HG03045 (cell line): ENCODE measurements around the gene ETV6.

Source experiments
- ATAC-seq: cut with Tn5 transposase; IDR thresholded peaks from one replicate; pipeline ENCODE4 v1.9.1; 2021; ENCODE audit warnings: mild to moderate bottlenecking, moderate library complexity; ENCODE audit not compliant: unreplicated experiment

The ETV6 gene

DNA sequence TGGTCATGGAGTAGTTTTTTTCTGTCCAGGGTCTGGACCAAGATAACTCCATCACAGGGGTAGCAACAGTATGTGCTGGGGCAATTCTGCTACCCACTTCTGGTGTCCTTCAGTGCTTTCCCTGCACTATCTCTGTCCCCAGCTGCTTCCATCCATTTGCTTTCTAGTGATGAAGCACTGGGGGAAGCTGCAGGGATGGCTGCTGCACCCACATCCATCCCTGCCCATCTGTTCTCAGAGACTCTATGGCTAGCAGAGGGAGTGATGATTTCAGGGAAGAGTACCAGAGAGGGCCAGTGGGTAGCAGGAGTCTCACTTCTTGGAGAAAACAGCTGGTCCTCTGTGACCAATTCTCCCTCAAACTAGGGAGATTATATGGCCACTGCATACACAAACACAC lies 44.1 kb downstream of the ETV6 start:
- no peak for ATAC-seq

DNA sequence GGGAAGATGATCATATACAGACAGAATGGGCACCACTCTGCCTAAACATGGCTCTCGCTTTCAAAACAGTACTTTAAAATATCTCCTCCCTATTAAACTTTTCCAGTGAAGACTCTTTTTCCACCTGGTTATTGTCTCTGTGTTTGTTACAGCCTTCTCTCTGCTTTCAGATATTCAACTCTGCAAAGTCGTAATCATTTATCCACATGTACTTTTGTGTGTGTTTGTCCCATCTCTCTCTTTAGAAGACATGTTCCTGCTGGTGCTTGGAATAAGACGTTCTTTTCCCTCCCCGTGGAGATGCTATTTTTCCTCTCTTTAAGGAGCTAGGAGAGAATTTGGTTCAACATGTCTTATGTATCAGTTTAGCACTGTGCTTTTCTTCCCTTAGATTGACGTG lies 45.1 kb downstream of the ETV6 start:
- ATAC-seq, result no peak

DNA sequence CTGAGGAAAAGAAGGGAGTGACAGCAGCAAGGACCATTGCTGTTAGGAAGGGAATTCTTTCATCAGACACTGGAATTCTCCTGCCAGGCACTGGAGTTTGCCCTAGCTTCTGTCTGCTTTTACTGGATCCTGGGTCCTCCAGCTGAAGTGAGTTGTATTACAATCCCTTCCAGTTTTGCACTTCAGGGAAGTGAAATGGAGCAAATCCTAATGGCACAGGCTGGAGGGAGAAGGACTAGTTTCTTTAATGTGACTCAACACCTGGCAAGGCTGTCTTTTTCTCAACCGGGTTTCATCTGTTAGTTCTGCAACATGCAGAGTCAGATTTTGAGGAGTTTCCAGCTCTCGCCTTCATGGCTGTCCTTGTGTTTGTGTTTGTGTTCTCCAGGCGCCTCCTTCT lies 45.8 kb downstream of the ETV6 start:
- no peak for ATAC-seq

DNA sequence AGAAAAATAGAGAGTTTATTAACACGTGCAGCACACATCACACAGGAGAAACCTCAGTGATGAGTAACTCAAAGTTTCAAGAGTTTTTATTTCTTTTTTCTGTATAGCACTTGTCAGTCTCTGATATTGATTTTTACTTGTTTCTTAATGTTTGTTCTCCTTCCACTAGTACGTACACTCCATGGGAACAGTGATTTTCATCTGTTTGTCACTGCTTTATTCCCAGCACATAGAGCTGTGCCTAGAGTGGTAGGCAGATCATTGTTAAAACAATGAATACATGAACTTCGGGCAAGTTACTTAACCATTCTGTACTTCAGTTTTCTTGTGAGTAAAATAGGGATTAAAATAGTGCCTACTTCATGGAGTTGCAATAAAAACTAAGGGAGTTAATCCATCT lies 46.6 kb downstream of the ETV6 start:
- no peak for ATAC-seq

DNA sequence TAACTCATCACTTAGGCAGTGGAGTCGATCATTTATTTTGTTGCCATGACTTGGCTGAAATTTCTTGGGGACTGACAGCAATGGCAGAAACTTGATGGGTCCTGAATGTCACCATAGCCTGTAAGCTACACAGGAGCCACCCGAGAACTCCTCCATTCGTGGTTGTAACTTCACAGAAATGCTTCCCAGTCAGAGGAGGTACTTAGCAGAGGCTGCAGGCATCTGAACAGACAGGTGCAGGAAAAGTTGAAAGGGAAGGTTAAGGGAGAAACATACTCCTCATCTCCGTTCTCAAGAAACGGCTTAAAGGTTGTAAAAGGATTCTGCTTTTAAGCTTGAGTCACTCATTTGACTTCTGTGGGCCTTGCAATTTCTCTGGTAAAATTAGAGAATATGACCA lies 47.7 kb downstream of the ETV6 start:
- no peak for ATAC-seq

DNA sequence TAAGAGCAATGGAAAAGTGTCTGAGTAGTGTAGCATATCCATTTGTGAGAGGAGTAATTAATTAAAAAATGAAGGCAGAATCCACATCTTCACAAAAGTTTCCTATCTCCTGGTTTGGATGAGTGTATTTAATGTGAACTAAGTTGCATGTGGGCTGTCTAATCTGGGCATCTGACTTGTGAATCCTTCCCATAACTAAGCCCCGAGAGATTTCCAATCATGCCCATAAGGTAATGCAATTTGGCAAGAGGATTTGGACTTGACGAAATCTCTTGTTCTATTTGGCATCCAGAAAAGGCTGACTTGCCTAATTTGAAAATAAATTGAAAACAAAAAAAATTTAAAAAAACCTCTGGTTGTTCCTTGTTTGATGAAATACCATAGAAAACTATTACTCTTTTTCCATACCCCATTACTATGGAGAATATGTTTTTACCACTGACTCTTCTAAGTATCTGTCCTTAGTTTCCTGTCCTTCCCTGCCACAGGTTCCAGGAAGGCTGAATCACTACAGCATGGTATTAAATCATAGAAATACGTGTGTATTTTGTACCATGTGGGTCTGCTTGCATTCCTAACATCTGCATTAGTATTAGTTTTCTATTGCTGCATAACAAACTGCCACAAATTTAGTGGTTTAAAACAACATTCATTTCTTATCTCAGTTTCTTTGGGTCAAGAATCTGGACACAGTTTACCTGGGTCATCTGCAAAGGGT lies 48.4 kb downstream of the ETV6 start:
- no peak for ATAC-seq

DNA sequence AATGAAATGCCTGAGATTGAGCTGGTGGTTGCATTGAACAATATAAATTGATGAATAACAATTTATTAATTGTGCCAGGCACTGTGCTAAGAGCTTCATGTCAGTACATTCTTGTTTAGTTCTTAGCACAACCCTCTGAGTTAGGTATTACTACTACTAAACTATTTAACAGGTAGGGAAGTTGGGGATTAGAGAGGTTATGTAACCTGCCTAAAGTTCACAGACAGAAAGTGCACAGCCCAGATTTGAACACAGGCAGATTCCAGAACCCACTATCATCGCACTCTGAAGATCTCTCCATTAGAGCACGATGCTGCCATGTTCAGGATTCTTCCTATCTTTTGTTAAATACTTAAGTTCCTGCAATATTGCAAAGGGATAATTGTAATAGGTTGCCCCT lies 49.3 kb downstream of the ETV6 start:
- no peak for ATAC-seq

DNA sequence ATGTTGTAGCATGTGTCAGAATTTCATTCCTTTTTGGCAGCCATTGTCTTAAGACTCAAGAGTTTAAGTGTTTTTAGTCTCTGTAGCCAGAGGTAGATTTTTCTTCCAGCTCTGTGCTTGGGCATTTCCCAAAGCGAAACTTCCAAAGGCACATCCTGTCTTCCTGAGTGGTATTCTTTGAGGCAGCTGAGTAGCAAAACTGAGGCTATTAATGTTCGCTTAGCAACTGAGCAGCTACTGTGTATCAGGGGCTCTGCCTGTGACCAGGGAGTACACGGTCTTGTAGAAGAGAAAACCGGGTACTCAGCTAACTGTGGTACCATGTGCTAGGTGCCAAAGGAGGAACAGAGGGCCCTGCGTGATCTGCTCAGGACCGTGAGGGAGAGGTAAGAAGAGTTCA lies 52.0 kb downstream of the ETV6 start:
- no peak for ATAC-seq

DNA sequence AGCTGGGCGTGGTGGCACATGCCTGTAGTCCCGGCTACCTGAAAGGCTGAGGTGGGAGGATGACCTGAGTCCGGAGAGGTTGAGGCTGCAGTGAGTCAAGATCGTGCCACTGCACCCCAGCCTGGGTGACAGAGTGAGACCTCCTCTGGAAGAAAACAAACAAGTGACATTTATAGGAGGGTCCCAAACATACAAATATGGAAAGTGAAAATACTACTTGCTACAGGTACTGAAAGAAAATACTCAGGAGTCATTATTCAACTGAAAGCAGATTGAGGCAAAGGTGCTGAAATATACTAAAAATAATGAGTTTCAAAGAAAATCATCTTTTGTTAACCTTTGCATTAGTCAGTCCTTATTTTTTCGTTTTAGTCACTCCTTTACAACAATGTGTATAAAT lies 53.5 kb downstream of the ETV6 start:
- no peak for ATAC-seq

DNA sequence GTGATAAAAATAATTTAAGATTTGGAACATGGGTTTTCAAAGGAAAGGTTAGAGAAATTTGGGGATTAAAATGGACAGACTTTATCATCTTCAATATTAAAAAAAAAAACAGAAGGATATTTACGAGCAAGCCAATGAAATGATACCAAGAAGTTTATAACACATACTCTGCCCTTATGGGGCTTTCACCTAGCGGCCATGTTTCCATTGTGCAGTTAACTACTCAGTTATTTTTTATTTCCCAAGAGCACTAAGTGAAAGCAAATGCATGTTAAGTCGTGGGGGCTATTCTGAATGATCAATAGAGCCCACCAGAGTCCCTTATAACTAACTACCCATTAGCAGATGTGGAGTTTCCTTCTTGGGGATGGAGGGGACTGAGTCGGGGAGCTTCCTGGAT lies 53.9 kb downstream of the ETV6 start:
- no peak for ATAC-seq

DNA sequence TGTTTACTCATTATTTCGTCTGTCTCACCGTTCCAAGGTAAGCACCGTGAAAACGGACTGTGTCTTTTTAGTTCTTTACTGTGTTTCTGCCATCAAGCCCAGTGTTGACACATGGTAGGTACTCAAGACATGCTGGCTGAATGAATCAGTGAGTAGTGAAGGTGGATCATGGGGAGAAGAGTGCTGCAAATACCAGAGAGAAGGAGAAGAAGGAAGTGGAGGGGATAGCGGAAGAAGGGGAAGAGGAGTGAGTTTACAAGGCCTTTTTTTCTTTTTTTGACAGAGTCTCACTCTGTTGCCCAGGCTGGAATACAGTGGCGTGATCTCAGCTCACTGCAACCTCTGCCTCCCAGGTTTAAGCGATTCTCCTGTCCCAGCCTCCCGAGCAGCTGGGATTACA lies 54.6 kb downstream of the ETV6 start:
- ATAC-seq, result no peak

DNA sequence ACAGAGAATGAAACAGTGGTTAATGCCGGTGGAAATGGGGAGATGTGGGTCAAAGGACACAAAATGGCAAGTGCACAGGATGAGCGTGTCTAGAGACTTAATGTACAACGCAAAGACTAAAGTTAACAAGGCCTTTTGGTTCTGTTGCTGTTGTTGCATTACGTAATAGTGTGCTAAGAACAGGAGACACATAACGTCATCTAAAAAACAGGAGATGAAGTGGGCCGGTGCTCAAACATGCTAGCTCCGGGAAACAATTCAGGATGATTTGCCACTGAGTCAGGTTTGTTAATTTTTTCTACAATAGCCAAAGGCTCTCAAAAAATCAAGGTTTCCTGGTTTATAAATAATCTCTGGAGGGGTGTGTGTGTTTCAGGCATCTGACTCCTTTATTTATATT lies 55.5 kb downstream of the ETV6 start:
- ATAC-seq, result no peak

DNA sequence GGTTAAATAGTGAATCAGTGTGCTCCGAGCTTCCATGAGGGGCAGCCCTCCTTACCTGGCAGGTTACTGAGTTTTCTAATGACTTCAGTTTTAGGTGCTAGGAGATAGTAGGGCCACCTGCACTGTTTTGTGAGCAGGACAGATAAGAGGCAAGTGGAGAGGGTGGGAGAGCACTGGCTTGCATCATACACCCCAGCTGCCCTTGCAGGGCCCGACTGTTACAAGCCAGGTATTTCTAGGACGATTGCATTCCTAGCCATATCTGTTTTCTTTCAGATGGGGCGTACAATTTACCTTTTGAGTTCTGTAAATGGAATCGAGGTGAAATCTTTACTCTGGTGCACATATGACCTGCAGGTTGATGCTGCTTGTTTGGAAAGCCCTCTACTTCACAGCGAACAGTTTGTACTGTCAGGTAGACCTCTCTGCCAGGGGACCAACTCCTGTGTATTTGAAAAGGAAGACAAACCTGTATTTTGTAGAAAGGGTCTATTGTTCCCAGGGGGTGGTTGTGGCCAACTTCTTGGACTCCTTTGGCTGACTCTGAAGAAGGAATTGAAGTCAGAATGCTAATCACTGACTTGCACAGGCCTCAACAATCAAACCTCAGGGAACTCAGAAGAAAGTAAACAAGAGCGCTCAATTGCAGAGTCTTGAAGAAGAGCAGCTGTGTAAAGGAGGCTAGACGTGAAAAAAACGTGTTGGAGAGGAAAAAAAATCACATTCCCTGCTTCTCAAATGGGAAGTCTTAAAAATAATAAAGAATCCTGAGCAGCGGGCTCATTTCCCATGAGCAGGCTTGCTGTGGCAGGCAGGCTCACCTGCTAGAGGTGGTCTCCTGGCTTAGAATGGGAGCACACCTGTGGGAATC lies 57.3 kb downstream of the ETV6 start:
- ATAC-seq, result no peak

DNA sequence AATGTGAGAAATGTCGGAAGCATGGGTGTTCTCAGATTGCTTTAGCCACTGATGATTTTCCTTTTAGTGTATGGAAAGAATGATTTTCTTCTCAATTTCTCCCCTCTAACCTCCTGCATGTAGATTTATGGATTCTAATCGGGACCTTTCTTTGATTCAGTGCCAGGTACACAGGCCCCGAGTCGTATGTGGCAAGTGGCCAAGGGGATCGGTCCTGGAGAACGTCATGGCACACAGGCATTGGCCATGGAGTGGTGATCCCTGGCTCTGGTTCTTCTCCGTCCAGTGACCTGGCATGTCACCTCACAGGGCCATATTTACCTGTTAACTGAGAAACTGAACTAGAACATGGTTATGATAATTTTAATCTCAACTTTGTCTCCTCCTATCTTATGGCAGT lies 58.1 kb downstream of the ETV6 start:
- no peak for ATAC-seq

DNA sequence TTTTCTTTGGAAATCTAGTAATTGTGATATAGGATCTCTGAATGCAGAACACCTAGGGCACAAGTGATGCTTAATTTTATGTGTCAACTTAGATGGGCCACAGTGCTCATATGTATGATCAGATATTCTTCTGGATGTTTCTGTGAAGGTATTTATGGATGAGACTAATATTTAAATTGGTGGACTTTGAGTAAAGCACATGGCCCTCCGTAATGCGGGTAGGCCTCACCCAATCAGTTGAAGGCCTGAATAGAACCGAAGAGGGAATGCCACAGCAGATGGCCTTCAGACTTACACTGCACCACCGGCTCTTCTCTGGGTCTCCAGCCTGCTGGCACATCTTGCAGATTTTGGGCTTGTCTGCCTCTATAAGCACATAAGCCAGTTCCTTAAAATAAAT lies 60.0 kb downstream of the ETV6 start:
- no peak for ATAC-seq

DNA sequence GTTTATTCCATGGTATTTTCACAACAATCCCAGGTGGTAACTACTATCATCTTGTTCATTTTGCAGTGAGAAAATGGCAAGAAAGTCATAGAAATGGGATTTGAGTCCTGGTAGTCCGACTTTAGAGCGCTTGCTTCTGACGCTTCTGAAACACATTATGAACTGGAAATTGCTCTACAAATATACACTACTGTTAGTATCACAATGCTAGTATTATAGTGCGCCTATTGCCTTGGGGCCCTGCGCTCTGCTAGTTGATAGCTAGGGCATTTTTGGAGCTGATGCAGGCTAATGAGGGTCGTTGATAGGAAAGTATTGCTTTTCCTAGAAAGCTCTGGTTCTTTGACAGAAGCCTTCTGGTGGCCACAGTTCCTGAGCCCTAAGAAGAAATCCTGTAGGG lies 61.0 kb downstream of the ETV6 start:
- no peak for ATAC-seq

DNA sequence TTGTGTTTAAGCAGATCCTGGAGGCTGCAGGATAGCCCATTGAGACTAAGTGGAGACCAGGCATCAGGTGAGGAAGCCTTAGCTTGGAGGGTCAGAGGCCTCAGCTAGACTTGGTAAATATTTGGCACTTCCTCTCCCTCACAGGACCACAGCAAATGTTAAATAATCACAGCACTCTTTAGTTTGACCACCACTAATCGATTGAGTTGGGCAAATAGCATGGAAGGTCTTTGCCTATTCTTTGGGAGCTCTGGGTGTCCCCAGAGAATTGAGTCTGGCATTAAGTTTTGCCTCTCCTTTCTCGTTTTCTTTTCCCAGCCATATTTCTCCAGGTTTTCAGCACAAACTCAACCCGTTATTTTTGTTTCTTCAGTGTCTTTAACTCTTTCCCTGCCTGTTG lies 61.4 kb downstream of the ETV6 start:
- ATAC-seq, result no peak

DNA sequence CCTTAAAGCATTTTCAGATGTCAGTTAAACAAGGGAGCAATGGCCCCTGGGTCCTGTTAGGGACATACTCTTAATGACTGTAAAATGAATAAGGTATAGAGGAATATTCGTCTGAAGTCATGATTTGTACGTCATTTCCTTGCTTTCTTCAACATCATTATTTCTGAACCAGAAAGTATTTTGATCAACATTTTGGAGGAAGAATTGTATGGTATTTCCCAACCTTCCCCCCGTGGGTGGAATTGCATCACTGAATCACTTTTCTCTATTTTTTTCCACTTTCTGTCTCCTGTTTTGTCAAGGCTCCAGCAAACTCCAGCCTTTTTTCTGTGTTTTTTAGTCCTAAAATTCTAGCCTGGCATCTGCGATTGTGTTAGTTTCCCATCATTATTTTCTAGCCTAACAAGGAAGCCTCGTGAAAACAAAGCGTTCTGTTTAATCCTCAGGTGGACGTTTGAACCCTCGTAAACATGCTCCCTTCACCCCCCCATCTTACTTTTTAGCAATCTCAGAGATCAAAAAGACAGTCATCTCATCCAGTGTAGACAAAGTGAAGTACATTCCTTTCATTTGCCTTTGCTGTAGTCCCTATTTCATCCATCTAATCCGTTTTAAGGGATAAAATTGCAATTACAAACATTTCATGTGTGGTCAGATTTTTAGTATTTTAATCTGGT lies 62.3 kb downstream of the ETV6 start:
- no peak for ATAC-seq

DNA sequence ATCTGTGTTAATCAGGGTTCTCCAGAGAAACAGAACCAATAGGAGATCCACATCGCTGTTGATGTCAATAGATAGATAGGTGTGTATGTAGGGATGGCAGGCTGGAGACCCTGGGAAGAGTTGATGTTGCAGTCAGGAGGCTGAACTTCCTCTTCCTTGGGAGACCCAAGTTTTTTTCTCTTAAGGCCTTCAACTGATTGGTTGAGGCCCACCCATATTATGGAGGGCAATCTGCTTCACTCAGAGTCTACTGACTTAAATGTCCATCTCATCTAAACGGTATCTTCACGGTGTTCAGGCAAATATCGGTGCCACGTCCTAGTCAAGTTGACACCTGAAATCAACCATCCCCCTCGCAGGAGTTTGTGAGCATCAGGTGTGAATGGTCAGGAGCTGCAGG lies 63.0 kb downstream of the ETV6 start:
- no peak for ATAC-seq

DNA sequence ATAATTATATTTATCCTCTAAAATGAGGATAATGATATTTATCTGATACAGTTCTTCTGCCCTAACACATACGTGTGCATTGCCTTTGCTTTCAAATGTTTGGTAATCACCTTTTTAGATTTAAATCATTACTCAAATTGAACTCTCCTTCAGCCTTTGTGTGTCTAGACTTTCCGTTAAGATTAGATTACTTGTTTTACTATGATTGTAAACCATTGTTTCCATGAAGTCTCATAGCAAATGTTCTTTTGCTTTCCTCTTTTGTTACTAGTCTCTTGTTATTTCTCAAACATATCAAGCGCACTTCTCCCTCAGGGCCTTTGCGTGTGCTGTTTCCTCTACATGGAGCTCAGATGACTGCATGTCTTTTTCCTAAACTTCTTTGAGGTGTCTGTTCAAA lies 63.7 kb downstream of the ETV6 start:
- no peak for ATAC-seq

DNA sequence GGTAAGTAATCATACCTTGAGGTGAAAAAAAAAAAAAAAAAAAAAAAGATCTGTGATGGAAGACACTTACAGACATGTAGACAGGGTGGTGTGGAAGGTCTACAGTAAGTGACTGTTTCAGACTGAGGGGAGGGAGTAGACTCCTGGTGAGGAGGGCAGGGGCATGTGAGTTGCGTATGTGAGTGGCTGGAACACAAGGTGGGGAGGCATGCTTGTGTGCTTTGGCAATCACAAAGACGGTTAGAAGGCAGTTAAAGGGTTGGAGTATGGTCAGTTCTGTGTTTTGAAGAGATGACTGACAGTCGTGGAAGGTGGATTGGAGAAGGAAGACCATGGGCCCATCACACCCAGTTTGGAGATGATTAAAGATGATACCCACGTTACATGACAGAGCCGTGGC lies 65.2 kb downstream of the ETV6 start:
- no peak for ATAC-seq

DNA sequence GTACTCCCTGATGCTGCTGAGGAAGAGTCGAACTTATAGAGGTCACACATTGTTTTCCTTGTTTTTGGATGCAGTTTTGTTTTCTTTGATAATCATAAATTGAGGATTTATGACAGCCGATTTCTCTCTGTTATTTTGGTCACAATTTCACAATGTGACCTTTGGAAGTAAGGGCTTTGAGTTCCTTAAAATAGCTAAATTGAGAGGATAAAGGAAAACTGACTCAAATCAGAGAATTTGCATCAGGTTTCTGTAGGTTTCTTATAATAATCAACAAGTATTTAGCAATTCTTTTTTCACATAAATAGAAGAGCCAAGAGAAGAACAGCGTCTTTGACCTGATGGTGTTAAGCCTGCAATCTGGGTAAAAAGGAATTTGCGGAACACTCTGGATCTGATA lies 66.1 kb downstream of the ETV6 start:
- ATAC-seq, result no peak
